Neutrophil (primary cell): ENCODE results near the gene NPR1.
A peak's percentile ranks its signal among the peaks of the same experiment; 100 is the strongest.
"Not testable (repeated sequence)": the region's sequence is repeated elsewhere in the genome, so short reads cannot be mapped to it uniquely, and the experiment has no call there.

Experiments used
- H3K27ac ChIP-seq: fragments of 200-600 bp; sonication (generic); 2 replicates; pipeline ENCODE4 v1.5.1; 2016; ENCODE audit warnings: mild to moderate bottlenecking, moderate library complexity
- H3K27me3 ChIP-seq: fragments of 200-600 bp; sonication (generic); 2 replicates; pipeline ENCODE4 v1.6.0; 2016; ENCODE audit warnings: mild to moderate bottlenecking
- H3K36me3 ChIP-seq: fragments of 200-600 bp; sonication (generic); 2 replicates; pipeline ENCODE4 v1.5.1; 2017
- H3K4me1 ChIP-seq, 2 experiments: fragments of 200-600 bp in 1 of 2; sonication (generic) in 1 of 2; 1 replicate in 1 of 2; 2 replicates in 1 of 2; pipeline versions ENCODE4 v1.5.1 to v1.6.1; 2013 to 2016; ENCODE audit warnings: low read depth in 1 of 2, low read length in 1 of 2, mild to moderate bottlenecking in 1 of 2, moderate library complexity in 1 of 2; ENCODE audit not compliant: control insufficient read depth in 1 of 2, insufficient read depth in 1 of 2
- H3K4me3 ChIP-seq, 2 experiments: fragments of 200-600 bp in 1 of 2; sonication (generic) in 1 of 2; 1 replicate in 1 of 2; 2 replicates in 1 of 2; pipeline ENCODE4 v1.5.1; 2013 to 2016; ENCODE audit warnings: low read depth in 1 of 2, low read length in 1 of 2, mild to moderate bottlenecking in 1 of 2, moderate library complexity in 1 of 2
- H3K9me3 ChIP-seq: fragments of 200-600 bp; sonication (generic); 2 replicates; pipeline ENCODE4 v1.5.1; 2016
- TF ChIP-seq, protein P1 (sequence below): fragments of 200-600 bp; sonication (generic); IDR thresholded peaks from 2 replicates; pipeline ENCODE4 v1.5.1; 2016; ENCODE audit warnings: antibody characterized with exemption

Gene NPR1

DNA sequence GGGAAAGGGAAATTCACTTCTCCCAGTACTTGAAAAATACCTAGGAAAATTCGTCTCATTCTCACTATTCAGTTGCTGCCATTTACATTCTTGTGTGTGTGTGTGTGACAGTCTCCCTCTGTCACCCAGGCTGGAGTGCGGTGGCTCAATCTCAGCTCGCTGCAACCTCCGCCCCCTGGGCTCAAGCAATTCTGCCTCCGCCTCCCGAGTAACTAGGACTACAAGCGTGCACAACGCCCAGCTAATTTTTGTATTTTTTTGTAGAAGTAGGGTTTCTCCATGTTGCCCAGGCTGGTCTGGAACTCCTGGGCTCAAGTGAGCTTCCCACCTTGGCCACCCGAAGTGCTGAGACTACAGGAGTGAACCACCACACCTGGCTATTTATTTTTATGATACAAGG is 18.8 kb upstream of the NPR1 start:
- H3K27me3 ChIP-seq = no peaks in the 10 kb centered on the region
- H3K9me3 ChIP-seq = no peaks in the 10 kb centered on the region
- H3K4me1 ChIP-seq = peaks cover 9 to 16% of the 10 kb centered on the region in 2 experiments
- peak overlapping the region in 1 of 2 experiments; percentile 73 for H3K4me3 ChIP-seq
- peaks cover 35% of the 10 kb centered on the region for H3K36me3 ChIP-seq
- H3K27ac ChIP-seq = peak overlapping the region; percentile 93
- TF ChIP-seq, protein P1, sequence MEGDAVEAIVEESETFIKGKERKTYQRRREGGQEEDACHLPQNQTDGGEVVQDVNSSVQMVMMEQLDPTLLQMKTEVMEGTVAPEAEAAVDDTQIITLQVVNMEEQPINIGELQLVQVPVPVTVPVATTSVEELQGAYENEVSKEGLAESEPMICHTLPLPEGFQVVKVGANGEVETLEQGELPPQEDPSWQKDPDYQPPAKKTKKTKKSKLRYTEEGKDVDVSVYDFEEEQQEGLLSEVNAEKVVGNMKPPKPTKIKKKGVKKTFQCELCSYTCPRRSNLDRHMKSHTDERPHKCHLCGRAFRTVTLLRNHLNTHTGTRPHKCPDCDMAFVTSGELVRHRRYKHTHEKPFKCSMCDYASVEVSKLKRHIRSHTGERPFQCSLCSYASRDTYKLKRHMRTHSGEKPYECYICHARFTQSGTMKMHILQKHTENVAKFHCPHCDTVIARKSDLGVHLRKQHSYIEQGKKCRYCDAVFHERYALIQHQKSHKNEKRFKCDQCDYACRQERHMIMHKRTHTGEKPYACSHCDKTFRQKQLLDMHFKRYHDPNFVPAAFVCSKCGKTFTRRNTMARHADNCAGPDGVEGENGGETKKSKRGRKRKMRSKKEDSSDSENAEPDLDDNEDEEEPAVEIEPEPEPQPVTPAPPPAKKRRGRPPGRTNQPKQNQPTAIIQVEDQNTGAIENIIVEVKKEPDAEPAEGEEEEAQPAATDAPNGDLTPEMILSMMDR = no peak

DNA sequence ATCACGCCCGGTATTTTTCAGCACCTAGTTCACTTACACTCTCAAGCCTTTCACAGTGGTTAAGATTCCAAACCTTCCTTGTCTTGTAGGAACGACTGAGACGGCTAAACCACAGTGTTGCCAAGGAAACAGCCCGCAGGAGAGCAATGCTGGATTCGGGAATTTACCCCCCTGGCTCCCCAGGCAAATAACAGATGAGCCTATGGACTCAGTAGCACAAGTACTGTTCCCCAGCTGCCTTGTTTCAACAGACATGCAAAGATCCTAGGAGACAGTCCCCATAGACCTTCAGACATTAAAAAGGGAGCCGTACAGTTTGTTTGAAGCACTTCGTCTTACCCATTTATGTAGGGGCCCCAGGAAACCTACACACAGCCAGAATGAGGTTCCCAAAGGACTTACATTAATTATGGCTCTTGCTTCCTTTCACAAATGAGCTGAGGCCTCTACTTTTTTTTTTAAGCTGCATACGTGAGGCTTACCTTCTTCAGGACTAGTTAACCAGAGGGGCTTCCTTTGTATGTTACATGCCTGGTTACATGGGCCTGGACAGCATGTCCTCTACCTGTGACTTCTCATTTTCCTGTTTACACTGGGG is 17.3 kb upstream of the NPR1 start:
- Histone ChIP-seq H3K4me3 (no peak overlapping the region), H3K27me3 (no peaks in the 10 kb centered on the region), H3K4me1 (peaks cover 9 to 16% of the 10 kb centered on the region in 2 experiments), H3K27ac (peak overlapping the region; percentile 29), H3K9me3 (no peaks in the 10 kb centered on the region), H3K36me3 (peaks cover 48% of the 10 kb centered on the region)
- TF ChIP-seq, protein P1 = no peak

DNA sequence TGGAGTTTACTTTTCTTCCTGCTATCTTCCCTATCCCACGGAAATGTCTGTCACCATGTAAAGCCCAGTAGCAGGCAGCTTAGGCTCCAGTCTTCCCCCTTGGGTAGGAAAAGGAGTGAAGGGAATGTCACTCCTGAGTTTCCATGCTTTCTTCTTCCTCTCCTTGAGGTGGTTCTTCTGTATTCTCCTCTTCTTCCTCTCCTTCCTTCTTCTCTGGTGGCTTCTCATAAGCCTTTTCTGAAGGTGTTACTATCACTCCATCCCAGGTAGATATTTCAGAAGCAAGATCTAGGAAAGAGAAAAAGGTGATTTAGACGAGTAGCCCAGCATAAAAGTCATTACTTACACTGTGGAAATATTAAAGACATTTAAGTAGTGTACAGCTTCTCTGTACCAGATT is 16.2 kb upstream of the NPR1 start:
- TF ChIP-seq, protein P1 = no peak
- H3K9me3 ChIP-seq = no peaks in the 10 kb centered on the region
- H3K36me3 ChIP-seq = peaks cover 59% of the 10 kb centered on the region
- H3K27me3 ChIP-seq = no peaks in the 10 kb centered on the region
- peaks cover 9 to 16% of the 10 kb centered on the region in 2 experiments for H3K4me1 ChIP-seq
- H3K27ac ChIP-seq = peak overlapping the region; percentile 32
- H3K4me3 ChIP-seq = no peak overlapping the region

DNA sequence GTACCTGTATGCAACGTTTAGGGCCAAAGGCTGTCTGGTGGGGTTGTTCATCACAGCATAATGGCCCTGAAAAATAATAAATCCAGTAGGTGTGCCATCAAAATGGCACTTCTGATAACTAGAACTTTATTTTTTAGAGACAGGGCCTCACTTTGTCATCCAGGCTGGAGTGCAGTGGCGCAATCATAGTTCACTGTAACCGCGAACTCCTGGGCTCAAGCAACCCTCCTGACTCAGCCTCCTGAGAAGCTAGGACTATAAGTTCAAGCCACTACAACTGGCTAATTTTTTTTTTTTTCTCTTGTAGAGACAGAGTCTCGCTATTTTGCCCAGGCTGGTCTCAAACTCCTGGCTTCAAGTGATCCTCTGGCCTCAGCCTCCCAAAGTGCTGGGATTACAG is 15.3 kb upstream of the NPR1 start:
- no peaks in the 10 kb centered on the region for H3K9me3 ChIP-seq
- no peak overlapping the region for H3K4me3 ChIP-seq
- peaks cover 9 to 10% of the 10 kb centered on the region in 2 experiments for H3K4me1 ChIP-seq
- H3K27me3 ChIP-seq = no peaks in the 10 kb centered on the region
- TF ChIP-seq, protein P1 = no peak
- peak overlapping the region; percentile 32 for H3K27ac ChIP-seq
- H3K36me3 ChIP-seq = peaks cover 65% of the 10 kb centered on the region

DNA sequence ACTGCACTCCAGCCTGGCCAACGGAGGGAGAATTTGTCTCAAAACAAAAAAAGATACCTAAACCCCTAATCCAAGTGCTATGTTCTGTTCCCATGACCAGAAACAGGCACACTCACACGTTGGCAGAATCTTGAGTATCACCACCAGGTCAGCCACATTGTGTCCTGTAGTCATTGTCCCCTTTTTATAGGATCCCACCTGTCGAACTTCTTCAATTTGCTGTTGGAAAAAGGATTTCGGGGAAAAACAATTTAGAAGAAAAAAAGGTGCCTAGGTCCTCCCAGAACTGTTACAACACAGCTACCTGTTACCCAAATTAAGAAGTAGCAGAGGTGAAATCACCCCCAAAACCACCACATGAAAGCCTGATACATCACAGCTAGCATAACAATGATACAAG is 11.0 kb upstream of the NPR1 start:
- H3K36me3 ChIP-seq = peaks cover 49% of the 10 kb centered on the region
- no peak overlapping the region for H3K27ac ChIP-seq
- H3K27me3 ChIP-seq = no peaks in the 10 kb centered on the region
- TF ChIP-seq, protein P1 = no peak
- peaks cover 18 to 19% of the 10 kb centered on the region in 2 experiments for H3K4me1 ChIP-seq
- H3K4me3 ChIP-seq = no peak overlapping the region
- H3K9me3 ChIP-seq = no peaks in the 10 kb centered on the region

DNA sequence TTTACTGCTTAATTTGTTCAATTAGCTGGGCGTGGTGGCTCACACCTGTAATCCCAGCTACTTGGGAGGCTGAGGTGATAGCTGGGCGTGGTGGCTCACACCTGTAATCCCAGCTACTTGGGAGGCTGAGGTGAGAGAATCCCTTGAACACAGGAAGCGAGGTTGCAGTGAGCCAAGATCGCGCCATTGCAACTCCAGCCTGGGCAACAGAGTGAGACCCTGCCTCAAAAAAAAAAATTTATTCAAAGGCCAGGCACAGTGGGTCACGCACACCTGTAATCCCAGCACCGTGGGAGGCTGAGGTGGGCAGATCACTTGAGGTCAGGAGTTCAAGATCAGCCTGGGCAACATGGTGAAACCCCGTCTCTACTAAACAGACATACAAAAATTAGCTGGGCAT is 9.8 kb upstream of the NPR1 start:
- not testable (repeated sequence) for H3K27me3 ChIP-seq, H3K27ac ChIP-seq, H3K4me3 ChIP-seq, H3K9me3 ChIP-seq
- Histone ChIP-seq H3K4me1 (peaks cover 18 to 19% of the 10 kb centered on the region in 2 experiments), H3K36me3 (peaks cover 41% of the 10 kb centered on the region)
